ENCODE results near the gene DOC2B. TPM values are rescaled to one million over a fixed set of nuclear protein-coding genes. Genes with fewer than 3 reads are reported as not detected.

Gene DOC2B
- total and polyA plus RNA-seq, 2 of the 8 experiments (the other 6 are each of a cell fraction or from before 2014, with no cell fraction given), result 1.3 to 3.3 TPM

DNA sequence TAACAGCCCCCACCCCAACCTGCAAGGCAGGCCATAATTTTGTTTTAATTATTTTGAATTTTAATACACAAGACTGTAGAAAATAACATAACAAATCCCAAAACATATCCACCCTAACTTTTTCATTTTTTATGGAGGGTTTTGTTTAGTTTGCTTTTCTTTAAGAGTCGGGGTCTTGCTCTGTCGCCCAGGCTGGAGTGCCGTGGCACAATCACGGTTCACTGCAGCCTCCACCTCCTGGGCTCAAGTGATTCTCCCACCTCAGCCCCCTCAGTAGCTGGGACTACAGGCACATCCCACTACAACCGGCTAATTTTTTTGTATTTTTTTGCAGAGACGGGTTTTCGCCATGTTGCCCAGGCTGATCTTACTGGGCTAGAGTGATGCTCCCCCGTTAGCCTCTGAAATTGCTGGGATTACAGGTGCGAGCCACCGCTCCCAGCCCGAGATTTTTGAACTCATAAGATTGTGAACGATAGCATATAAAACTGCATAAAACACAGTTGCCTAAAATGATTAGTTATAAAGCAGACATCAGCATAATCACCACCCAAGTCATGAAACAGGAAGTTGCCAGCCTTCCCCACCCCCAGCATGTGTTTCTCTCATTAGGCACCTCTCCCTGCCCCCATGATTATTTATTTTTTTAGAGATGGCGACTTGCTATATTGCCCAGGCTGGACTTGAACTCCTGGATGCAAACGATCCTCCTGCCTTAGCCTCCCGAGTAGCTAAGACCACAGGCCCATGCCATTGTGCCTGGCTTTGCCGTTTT, 13.6 kb upstream of the DOC2B start (continued):
- TF ChIP-seq TAF7 (optimal IDR thresholded peaks at IDR 0.05; ENCODE audit: borderline replicate concordance, low read depth, low read length) (no peak), POLR2A (IDR thresholded peaks at IDR 0.05; ENCODE audit: control extremely low read depth in 1 of 2, low read depth in 2 of 2, low read length in 2 of 2) (no peak)
- TF ChIP-seq, protein P1, sequence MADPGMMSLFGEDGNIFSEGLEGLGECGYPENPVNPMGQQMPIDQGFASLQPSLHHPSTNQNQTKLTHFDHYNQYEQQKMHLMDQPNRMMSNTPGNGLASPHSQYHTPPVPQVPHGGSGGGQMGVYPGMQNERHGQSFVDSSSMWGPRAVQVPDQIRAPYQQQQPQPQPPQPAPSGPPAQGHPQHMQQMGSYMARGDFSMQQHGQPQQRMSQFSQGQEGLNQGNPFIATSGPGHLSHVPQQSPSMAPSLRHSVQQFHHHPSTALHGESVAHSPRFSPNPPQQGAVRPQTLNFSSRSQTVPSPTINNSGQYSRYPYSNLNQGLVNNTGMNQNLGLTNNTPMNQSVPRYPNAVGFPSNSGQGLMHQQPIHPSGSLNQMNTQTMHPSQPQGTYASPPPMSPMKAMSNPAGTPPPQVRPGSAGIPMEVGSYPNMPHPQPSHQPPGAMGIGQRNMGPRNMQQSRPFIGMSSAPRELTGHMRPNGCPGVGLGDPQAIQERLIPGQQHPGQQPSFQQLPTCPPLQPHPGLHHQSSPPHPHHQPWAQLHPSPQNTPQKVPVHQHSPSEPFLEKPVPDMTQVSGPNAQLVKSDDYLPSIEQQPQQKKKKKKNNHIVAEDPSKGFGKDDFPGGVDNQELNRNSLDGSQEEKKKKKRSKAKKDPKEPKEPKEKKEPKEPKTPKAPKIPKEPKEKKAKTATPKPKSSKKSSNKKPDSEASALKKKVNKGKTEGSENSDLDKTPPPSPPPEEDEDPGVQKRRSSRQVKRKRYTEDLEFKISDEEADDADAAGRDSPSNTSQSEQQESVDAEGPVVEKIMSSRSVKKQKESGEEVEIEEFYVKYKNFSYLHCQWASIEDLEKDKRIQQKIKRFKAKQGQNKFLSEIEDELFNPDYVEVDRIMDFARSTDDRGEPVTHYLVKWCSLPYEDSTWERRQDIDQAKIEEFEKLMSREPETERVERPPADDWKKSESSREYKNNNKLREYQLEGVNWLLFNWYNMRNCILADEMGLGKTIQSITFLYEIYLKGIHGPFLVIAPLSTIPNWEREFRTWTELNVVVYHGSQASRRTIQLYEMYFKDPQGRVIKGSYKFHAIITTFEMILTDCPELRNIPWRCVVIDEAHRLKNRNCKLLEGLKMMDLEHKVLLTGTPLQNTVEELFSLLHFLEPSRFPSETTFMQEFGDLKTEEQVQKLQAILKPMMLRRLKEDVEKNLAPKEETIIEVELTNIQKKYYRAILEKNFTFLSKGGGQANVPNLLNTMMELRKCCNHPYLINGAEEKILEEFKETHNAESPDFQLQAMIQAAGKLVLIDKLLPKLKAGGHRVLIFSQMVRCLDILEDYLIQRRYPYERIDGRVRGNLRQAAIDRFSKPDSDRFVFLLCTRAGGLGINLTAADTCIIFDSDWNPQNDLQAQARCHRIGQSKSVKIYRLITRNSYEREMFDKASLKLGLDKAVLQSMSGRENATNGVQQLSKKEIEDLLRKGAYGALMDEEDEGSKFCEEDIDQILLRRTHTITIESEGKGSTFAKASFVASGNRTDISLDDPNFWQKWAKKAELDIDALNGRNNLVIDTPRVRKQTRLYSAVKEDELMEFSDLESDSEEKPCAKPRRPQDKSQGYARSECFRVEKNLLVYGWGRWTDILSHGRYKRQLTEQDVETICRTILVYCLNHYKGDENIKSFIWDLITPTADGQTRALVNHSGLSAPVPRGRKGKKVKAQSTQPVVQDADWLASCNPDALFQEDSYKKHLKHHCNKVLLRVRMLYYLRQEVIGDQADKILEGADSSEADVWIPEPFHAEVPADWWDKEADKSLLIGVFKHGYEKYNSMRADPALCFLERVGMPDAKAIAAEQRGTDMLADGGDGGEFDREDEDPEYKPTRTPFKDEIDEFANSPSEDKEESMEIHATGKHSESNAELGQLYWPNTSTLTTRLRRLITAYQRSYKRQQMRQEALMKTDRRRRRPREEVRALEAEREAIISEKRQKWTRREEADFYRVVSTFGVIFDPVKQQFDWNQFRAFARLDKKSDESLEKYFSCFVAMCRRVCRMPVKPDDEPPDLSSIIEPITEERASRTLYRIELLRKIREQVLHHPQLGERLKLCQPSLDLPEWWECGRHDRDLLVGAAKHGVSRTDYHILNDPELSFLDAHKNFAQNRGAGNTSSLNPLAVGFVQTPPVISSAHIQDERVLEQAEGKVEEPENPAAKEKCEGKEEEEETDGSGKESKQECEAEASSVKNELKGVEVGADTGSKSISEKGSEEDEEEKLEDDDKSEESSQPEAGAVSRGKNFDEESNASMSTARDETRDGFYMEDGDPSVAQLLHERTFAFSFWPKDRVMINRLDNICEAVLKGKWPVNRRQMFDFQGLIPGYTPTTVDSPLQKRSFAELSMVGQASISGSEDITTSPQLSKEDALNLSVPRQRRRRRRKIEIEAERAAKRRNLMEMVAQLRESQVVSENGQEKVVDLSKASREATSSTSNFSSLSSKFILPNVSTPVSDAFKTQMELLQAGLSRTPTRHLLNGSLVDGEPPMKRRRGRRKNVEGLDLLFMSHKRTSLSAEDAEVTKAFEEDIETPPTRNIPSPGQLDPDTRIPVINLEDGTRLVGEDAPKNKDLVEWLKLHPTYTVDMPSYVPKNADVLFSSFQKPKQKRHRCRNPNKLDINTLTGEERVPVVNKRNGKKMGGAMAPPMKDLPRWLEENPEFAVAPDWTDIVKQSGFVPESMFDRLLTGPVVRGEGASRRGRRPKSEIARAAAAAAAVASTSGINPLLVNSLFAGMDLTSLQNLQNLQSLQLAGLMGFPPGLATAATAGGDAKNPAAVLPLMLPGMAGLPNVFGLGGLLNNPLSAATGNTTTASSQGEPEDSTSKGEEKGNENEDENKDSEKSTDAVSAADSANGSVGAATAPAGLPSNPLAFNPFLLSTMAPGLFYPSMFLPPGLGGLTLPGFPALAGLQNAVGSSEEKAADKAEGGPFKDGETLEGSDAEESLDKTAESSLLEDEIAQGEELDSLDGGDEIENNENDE (IDR thresholded peaks at IDR 0.05; ENCODE audit: insufficient replicate concordance, low read length), result no peak

All from H1 (cell line).